HG03045 (cell line): ENCODE data around the gene GSG1L.

Source experiments
- ATAC-seq: cut with Tn5 transposase; IDR thresholded peaks from one replicate; pipeline ENCODE4 v1.9.1; 2021; ENCODE audit warnings: mild to moderate bottlenecking, moderate library complexity; ENCODE audit not compliant: unreplicated experiment

GSG1L gene

DNA sequence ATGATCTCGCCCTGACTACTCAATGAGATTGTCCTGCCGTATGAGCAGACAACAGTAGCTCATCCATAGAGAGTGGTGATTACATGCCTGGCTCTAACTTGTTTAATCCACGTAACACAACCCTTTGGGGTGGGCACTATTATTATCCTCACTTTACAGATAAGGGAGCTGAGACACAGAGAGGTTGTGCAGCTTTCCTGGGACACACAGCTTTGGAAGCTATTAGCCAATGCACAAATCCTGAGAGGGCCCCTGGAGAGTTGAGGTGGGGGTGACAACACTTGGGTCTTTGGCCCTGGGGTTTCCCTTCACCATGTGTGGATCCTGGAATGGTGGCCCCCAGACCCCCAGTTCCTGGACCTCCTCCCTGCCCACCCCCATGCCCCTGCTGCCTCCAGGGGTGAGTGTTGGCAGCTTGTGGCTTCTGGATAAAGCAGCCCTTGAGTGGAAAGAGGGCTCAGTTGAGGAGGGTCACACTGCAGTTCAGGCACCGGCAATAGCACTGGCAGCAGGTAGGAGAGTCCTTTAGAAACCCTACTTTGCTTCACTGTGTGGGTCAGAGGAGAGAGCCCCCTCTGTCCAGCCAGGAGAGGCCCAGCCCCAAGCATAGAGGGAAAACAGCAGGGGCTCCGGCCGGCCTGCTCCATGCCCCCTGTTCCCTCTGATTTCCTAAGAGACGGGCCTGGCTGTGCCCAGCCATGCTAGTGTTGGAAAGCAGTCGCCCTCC is 282.9 kb downstream of the GSG1L start:
- ATAC-seq: no peak

- ATAC-seq: no peak
Measured at GRCh38 chr16:27779641-27780164, 283.8 kb downstream of the GSG1L start.

DNA sequence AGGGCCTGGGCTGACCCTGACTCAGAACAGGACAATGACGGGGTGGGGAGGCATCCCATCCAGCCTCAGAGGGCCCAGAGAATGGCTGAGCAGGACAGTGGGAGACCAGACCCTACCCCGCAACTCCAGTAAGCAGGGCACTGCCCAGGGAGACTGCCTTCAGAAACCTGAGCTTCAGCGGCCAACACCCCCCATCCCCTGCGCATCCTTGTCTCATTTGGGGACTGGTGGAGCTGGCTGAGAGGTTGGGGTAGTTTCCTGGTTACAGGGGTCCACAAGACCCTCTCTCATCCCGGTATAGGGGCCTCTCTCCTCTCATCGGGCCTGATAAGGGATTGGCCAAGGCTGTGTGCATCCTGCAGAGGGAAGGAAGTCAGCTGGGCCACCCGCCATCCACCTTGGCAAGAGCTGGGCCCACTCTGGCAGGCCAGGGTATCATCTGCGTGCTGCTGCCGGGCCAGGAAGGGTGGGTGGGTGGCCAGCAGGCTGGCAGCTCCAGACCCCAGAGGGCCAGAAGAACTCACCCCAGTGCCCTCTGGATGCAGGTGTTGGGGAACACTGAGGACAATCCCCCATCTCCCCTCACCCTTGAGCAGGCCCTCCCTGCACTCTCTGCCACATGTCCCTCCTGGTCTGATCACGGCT is 284.5 kb downstream of the GSG1L start:
- ATAC-seq: no peak

- ATAC-seq: no peak
Measured at GRCh38 chr16:27778171-27778925, 285.2 kb downstream of the GSG1L start.

DNA sequence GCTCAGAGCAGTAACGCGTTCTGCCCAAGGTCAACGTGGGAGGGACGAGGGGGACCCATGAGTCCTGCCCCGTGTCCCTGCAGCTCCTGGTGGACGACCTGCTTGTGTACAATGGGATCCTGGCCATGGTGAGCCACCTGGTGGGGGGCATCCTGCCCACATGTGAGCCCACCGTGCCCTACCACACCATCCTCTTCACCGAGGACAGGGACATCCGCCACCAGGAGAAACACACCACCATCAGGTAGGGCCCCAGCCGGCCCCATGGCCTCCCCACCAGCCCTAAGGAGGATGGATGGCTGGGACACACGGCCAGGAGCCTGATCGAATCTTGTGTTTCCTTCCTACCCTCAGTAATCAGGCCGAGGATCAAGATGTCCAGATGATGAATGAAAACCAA is 286.0 kb downstream of the GSG1L start:
- no peak for ATAC-seq

DNA sequence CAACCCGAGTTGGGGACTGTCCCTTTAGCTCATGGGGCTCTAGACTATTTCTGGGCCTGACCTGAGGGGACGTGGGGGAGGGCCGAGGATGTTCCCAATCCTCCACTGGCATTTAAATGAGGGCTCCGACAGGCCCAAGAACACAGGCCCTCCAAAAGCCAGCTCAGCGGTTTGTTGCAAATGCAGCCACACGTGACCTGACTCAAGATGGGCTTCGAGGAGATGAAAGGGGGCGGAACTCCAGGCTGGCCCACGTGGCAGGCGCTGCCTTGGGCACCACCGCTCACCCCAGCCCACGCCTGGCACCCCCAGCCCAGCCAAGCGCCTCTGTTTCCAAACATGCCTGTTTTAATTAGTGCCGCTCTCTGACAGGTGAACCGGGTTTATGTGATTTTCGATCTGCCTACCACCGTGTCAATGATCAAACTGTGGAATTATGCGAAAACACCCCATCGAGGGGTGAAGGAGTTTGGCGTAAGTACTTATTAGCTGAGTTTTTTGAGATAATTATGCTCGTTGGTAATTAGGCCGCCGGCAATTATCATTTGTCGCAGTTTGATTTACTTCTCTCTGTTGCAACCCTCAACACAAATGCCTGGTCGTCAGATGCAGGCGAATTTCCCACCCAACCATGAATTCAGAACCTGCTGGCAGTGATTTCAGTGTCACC is 286.8 kb downstream of the GSG1L start:
- no peak for ATAC-seq

- no peak for ATAC-seq
Measured at GRCh38 chr16:27775254-27775653, 288.3 kb downstream of the GSG1L start.

- ATAC-seq: no peak
Measured at GRCh38 chr16:27774779-27775178, 288.7 kb downstream of the GSG1L start.

DNA sequence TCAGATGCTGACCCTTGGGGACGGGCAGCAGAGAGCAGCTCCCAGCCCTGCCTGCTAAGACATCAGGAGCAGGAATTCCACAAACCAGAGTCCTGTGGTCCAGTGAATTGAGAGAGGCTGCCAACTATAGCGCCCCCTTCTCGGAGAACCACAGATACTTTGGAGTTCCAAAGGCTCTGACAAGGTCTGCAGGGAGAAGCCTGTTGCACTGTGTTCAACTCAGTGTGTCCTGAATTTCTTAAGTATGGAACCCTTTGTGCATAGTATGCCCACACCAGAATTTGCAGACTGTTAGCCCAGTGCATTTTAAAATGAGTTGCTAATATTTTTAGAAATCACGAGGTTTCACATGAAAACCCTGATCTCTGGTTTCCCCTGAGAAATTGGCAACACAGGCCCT is 290.2 kb downstream of the GSG1L start:
- ATAC-seq: no peak

- ATAC-seq: no peak
Measured at GRCh38 chr16:27772093-27772825, 291.3 kb downstream of the GSG1L start.

DNA sequence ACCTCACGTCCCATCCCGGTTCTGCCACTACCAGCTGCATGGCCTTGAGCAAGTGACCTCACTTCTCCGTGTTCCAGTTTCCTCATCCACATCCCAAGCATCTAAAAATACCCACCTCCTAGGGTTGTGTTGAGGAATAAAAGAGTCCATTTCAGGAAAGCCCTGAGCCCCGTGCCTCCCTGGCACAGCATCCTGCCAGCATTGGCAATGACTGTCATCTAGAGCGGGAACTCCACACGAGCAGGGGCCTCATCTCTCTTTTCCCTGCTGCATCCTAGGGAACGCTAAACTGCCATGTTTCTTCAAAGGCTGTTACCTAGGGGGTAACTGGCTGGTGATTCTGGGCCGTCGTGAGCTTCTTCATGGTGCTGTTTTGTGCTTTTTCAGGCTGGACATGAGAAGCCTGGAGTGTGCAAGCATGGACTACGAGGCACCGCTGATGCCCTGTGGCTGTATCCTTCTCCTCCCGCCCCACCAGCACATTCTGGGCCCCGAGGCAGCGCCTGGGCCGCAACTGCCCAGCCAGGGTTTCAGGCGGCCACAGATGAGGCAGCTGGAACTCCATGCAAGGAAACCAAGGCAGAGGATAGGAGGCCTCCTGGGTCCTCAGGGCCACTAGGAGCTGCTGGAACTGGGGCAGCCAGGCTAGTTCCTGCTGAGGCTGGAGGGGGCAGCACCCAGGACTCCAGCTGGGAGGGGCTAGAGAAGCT is 292.2 kb downstream of the GSG1L start:
- ATAC-seq: no peak

DNA sequence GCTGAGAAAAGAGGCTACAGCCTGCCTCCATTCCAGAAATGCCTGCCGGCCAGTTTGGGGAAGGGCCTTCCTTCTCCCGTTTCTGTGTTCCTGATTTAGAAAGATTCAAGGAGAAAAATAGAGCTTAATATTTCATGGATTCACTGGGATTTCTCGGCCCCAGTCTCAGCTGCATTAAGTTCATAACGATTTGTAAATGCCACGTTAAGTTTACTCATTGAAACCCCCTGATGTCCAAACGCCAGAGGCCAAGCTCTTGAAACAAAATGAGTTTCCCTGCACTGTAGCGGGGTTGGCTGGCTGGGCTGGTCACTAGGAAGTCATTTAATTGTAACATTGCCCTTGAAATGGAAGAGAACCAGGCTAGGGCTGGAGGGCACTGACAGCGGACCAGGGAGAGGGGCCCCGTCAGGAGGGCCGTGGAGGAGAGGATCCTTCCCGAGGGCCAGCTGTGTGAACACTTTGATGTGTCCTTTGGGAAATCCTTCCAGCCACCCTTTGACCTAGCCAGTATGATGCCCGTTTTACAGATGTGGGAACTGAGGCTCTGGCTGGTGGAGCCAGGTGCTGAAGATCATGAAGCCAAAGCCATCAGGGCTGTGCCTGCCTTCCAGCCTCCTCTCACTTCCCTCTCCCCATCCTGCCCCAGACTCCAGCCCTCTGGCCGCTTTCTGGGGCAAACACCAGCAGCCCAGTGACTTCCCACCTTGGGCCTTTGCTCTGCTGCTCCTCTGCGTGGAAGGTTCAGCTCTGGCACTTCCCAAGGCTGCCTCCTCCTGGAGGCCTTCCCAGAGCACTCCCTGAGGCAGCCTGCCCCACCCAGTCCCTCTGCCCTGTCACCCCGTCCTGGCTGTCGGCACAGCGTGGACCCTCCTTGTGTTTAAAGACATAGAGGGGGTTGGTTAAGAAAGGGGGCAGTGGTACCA is 293.0 kb downstream of the GSG1L start:
- no peak for ATAC-seq

DNA sequence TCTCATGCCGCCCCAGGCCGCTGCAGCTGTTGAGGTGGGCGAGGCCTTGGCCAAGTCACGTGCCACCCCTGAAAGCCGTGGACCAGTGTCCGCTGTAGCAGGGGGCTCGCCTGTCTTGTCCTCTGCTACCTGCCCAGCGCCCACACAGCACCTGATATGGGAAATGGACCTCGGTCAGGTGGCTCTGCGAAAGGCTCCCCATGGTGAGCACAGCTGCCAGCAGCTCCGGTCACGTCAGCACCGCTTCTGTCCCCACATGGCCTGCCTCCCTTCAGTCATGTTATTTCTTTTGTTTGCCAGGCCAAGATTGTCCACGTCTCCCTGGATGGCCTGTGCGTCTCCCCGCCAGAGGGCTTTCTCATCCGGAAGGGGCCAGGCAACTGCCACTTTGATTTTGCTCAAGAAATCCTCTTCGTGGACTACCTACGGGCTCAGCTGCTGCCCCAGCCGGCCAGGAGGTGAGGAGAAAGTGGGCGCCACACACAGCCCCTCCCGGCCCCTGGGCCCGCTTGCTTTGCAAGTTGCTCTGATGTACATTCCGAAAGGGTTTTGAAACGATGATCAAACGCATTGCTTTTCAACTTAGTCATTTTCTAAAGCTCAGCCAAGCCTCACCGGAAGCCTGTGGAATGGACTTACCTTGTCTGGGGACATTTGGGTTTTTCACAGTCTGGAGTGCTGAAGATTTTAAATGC is 293.8 kb downstream of the GSG1L start:
- ATAC-seq: no peak

GRCh38 chr16:27768651-27769272 is 294.8 kb downstream of the GSG1L start:
- no peak for ATAC-seq

- ATAC-seq: no peak
Measured at GRCh38 chr16:27767971-27768591, 295.4 kb downstream of the GSG1L start.

GRCh38 chr16:27767081-27767480 is 296.4 kb downstream of the GSG1L start:
- ATAC-seq: no peak

GRCh38 chr16:27766236-27766925 is 297.1 kb downstream of the GSG1L start:
- ATAC-seq: no peak
